H9 (cell line): Measurements from ENCODE around the gene HTR3A. TPM values are rescaled to one million over a fixed set of nuclear protein-coding genes. Genes with fewer than 3 reads are reported as not detected.
A peak's percentile ranks its signal among the peaks of the same experiment; 100 is the strongest.

ENCODE experiments used
- DNase-seq: peaks from one replicate; pipeline ENCODE4 v3.0.0-alpha.2; 2017
- H2AFZ ChIP-seq: one replicate; pipeline ENCODE4 v1.6.1; 2013; ENCODE audit warnings: mild to moderate bottlenecking, low read length, control low read depth, moderate library complexity
- H2AK5ac ChIP-seq: 2 replicates; pipeline ENCODE4 v1.6.1; 2013; ENCODE audit warnings: low read length, control low read depth, mixed read lengths; ENCODE audit not compliant: insufficient read length
- H2BK120ac ChIP-seq: one replicate; pipeline ENCODE4 v1.6.1; 2013; ENCODE audit warnings: low read depth, mild to moderate bottlenecking, low read length, control low read depth, inconsistent platforms; ENCODE audit not compliant: poor library complexity, severe bottlenecking
- H2BK12ac ChIP-seq: 2 replicates; pipeline ENCODE4 v1.6.1; 2013; ENCODE audit warnings: low read length, control low read depth, mixed read lengths, low read depth; ENCODE audit not compliant: insufficient read length
- H2BK15ac ChIP-seq: 2 replicates; pipeline ENCODE4 v1.6.1; 2013; ENCODE audit warnings: low read depth, low read length, control low read depth
- H2BK20ac ChIP-seq: one replicate; pipeline ENCODE4 v1.6.1; 2013; ENCODE audit warnings: low read depth, mild to moderate bottlenecking, low read length, control low read depth, inconsistent platforms; ENCODE audit not compliant: poor library complexity, severe bottlenecking
- H2BK5ac ChIP-seq: 2 replicates; pipeline ENCODE4 v1.6.1; 2013; ENCODE audit warnings: low read length, control low read depth, mixed read lengths; ENCODE audit not compliant: insufficient read length
- H3K14ac ChIP-seq: 2 replicates; pipeline ENCODE4 v1.6.1; 2013; ENCODE audit warnings: low read length, control low read depth; ENCODE audit not compliant: insufficient read depth
- H3K18ac ChIP-seq: 2 replicates; pipeline ENCODE4 v1.6.1; 2013; ENCODE audit warnings: low read depth, mild to moderate bottlenecking, mixed read lengths, low read length, control low read depth; ENCODE audit not compliant: insufficient read length
- H3K23ac ChIP-seq: 2 replicates; pipeline ENCODE4 v1.6.1; 2013; ENCODE audit warnings: low read length, control low read depth, mixed read lengths, low read depth; ENCODE audit not compliant: insufficient read length
- H3K23me2 ChIP-seq: 2 replicates; pipeline ENCODE4 v1.6.1; 2013; ENCODE audit warnings: low read depth, mild to moderate bottlenecking, mixed read lengths, low read length, control low read depth; ENCODE audit not compliant: insufficient read length, poor library complexity, severe bottlenecking
- H3K27ac ChIP-seq: 2 replicates; pipeline ENCODE4 v1.5.1; 2013; ENCODE audit warnings: low read length, control low read depth, mixed read lengths, low read depth; ENCODE audit not compliant: insufficient read length
- H3K27me3 ChIP-seq: 2 replicates; pipeline ENCODE4 v1.6.1; 2013; ENCODE audit warnings: low read length, control low read depth, inconsistent platforms; ENCODE audit not compliant: insufficient read depth
- H3K4ac ChIP-seq: 2 replicates; pipeline ENCODE4 v1.6.1; 2013; ENCODE audit warnings: low read depth, mild to moderate bottlenecking, control low read depth, inconsistent platforms, low read length, moderate library complexity
- H3K4me1 ChIP-seq: 2 replicates; pipeline ENCODE4 v1.6.1; 2013; ENCODE audit warnings: low read length, control low read depth, inconsistent platforms; ENCODE audit not compliant: insufficient read depth
- H3K4me2 ChIP-seq: 2 replicates; pipeline ENCODE4 v1.6.1; 2013; ENCODE audit warnings: low read length, control low read depth, mixed read lengths; ENCODE audit not compliant: insufficient read length, insufficient read depth
- H3K56ac ChIP-seq: 2 replicates; pipeline ENCODE4 v1.6.1; 2013; ENCODE audit warnings: low read depth, mild to moderate bottlenecking, mixed read lengths, low read length, control low read depth; ENCODE audit not compliant: insufficient read length
- H3K79me1 ChIP-seq: 2 replicates; pipeline ENCODE4 v1.6.1; 2013; ENCODE audit warnings: low read depth, mild to moderate bottlenecking, moderate library complexity, low read length, control low read depth, inconsistent platforms; ENCODE audit not compliant: insufficient read depth, poor library complexity, severe bottlenecking
- H3K79me2 ChIP-seq: 2 replicates; pipeline ENCODE4 v1.6.1; 2013; ENCODE audit warnings: low read length, control low read depth, inconsistent platforms; ENCODE audit not compliant: insufficient read depth
- H3K9ac ChIP-seq: 2 replicates; pipeline ENCODE4 v1.6.1; 2013; ENCODE audit warnings: low read length, control low read depth, mixed read lengths; ENCODE audit not compliant: insufficient read length; ENCODE audit errors: extremely low read depth
- H3K9me3 ChIP-seq: one replicate; pipeline ENCODE4 v1.6.1; 2013; ENCODE audit warnings: low read depth, low read length, inconsistent platforms; ENCODE audit not compliant: control insufficient read depth
- H3T11ph ChIP-seq: one replicate; pipeline ENCODE4 v1.6.1; 2013; ENCODE audit warnings: mild to moderate bottlenecking, low read length, control low read depth, inconsistent platforms
- H4K20me1 ChIP-seq: one replicate; pipeline ENCODE4 v1.6.1; 2013; ENCODE audit not compliant: control insufficient read depth, insufficient read length, insufficient read depth
- H4K5ac ChIP-seq: 2 replicates; pipeline ENCODE4 v1.6.1; 2013; ENCODE audit warnings: low read depth, mild to moderate bottlenecking, mixed read lengths, low read length, control low read depth; ENCODE audit not compliant: insufficient read length
- H4K8ac ChIP-seq: replicated peaks from 2 replicates; pipeline ENCODE4 v1.6.1; 2013; ENCODE audit warnings: low read length, control low read depth, mixed read lengths, low read depth; ENCODE audit not compliant: insufficient read length
- H4K91ac ChIP-seq: 2 replicates; pipeline ENCODE4 v1.6.1; 2013; ENCODE audit warnings: low read depth, mild to moderate bottlenecking, moderate library complexity, mixed read lengths, low read length, control low read depth; ENCODE audit not compliant: insufficient read length
- H3K27ac Mint-ChIP-seq, 3 experiments: 2 replicates in 2 of 3; 3 replicates in 1 of 3; pipeline ENCODE4 v1.8.0; 2020 to 2021; ENCODE audit warnings: mixed read lengths in 3 of 3, mild to moderate bottlenecking in 1 of 3, moderate library complexity in 1 of 3
- H3K27me3 Mint-ChIP-seq: 2 replicates; pipeline ENCODE4 v1.8.0; 2021; ENCODE audit warnings: low read depth, mild to moderate bottlenecking, moderate library complexity, mixed read lengths
- H3K36me3 Mint-ChIP-seq, 3 experiments: 2 replicates in 2 of 3; 3 replicates in 1 of 3; pipeline ENCODE4 v1.8.0; 2020 to 2021; ENCODE audit warnings: low read depth in 3 of 3, mixed read lengths in 3 of 3; ENCODE audit not compliant: insufficient read depth in 1 of 3
- H3K4me1 Mint-ChIP-seq, 2 experiments: 2 replicates each; pipeline ENCODE4 v1.8.0; 2020; ENCODE audit warnings: mixed read lengths in 2 of 2
- H3K4me3 Mint-ChIP-seq, 2 experiments: 2 replicates in 1 of 2; 3 replicates in 1 of 2; pipeline ENCODE4 v1.8.0; 2020 to 2021; ENCODE audit warnings: mild to moderate bottlenecking in 2 of 2, mixed read lengths in 2 of 2, moderate library complexity in 1 of 2
- H3K9me3 Mint-ChIP-seq, 2 experiments: 2 replicates in 1 of 2; 3 replicates in 1 of 2; pipeline ENCODE4 v1.8.0; 2020; ENCODE audit warnings: mild to moderate bottlenecking in 2 of 2, mixed read lengths in 2 of 2, moderate library complexity in 1 of 2
- WGBS: extraction: QIAGEN DNeasy Blood & Tissue Kit; methylation state at CpG from one replicate; pipeline ENCODE4 v1.1.7; 2013; ENCODE audit warnings: missing lambda C conversion rate, low lambda C conversion rate, mixed read lengths; ENCODE audit not compliant: insufficient read length; ENCODE audit errors: extremely low coverage; 5-methylcytosine and 5-hydroxymethylcytosine counted together
- total RNA-seq: library from RNA; stranded (reverse); gene quantifications from 2 replicates; pipeline ENCODE4 v1.2.1, GENCODE V29; 2021
- TF ChIP-seq, protein P1 (sequence below): fragments of 200-600 bp; sonication (generic); conservative IDR thresholded peaks from 3 replicates; pipeline ENCODE4 v1.8.0; 2021; ENCODE audit warnings: antibody characterized with exemption, mild to moderate bottlenecking

Gene HTR3A
- total RNA-seq, 1 experiment from 2014 or later = 4.1 TPM

DNA sequence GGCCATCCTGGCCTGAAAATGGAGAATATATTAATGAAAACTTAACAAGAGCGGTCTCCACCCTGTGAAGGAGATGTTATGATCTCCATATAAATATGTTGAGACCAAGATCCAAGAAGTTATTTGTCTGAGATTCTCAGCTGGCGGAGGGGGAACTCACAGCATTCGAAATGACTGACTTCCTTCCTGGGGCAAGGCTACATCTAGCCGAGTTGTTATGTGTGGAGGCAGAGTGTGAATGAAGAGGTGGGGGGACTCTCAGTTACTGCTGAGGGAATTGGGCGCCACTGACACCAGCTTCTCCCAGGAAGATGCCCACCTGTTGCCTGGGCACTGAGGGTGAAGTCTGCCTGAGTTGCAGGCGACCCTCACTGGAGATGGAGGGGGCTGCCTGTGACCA is 5.9 kb downstream of the HTR3A start:
- Histone ChIP-seq H3K23ac (no peak overlapping the region), H4K91ac (no peak overlapping the region), H3K23me2 (no peaks in the 10 kb centered on the region), H3K9me3 (no peaks in the 10 kb centered on the region), H2AFZ (no peak overlapping the region), H3K9ac (no peak overlapping the region), H3K18ac (no peak overlapping the region), H2BK5ac (no peak overlapping the region), H2BK20ac (no peak overlapping the region), H4K8ac (no peak overlapping the region), H2AK5ac (no peak overlapping the region), H3K79me2 (no peaks in the 10 kb centered on the region), H3K4me1 (no peaks in the 10 kb centered on the region), H3K56ac (no peak overlapping the region), H3K4ac (no peak overlapping the region), H3K79me1 (no peaks in the 10 kb centered on the region), H2BK120ac (no peak overlapping the region), H3T11ph (no peak overlapping the region), H3K27ac (no peak overlapping the region), H2BK15ac (no peak overlapping the region), H2BK12ac (no peak overlapping the region), H3K14ac (peak overlapping the region; percentile 46; the same call in 1 of the 2 replicates), H4K20me1 (no peaks in the 10 kb centered on the region), H3K27me3 (no peaks in the 10 kb centered on the region), H4K5ac (no peak overlapping the region), H3K4me2 (no peak overlapping the region)
- H3K27me3 Mint-ChIP-seq = peaks cover 13% of the 10 kb centered on the region
- H3K4me1 Mint-ChIP-seq = peaks cover 3 to 6% of the 10 kb centered on the region in 2 experiments
- H3K27ac Mint-ChIP-seq = no peak overlapping the region
- H3K4me3 Mint-ChIP-seq = no peak overlapping the region
- TF ChIP-seq, protein P1, sequence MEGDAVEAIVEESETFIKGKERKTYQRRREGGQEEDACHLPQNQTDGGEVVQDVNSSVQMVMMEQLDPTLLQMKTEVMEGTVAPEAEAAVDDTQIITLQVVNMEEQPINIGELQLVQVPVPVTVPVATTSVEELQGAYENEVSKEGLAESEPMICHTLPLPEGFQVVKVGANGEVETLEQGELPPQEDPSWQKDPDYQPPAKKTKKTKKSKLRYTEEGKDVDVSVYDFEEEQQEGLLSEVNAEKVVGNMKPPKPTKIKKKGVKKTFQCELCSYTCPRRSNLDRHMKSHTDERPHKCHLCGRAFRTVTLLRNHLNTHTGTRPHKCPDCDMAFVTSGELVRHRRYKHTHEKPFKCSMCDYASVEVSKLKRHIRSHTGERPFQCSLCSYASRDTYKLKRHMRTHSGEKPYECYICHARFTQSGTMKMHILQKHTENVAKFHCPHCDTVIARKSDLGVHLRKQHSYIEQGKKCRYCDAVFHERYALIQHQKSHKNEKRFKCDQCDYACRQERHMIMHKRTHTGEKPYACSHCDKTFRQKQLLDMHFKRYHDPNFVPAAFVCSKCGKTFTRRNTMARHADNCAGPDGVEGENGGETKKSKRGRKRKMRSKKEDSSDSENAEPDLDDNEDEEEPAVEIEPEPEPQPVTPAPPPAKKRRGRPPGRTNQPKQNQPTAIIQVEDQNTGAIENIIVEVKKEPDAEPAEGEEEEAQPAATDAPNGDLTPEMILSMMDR = no peak
- no peaks in the 10 kb centered on the region; a peak in 2 of 7 replicates for H3K36me3 Mint-ChIP-seq
- H3K9me3 Mint-ChIP-seq = no peaks in the 10 kb centered on the region
- no peak for DNase-seq
- WGBS = no CpG with 5 or more reads among the region's 6 CpGs
